Esophagus muscularis mucosa (tissue), 4 donors: ENCODE results near the gene ZNF385D.

ENCODE experiments used
- CTCF ChIP-seq, 3 experiments: fragments of 200-600 bp in 2 of 3; fragments of 450-650 bp in 1 of 3; sonication (generic) in 2 of 3; IDR thresholded peaks; one replicate each; pipeline ENCODE4 v1.5.1; 2017 to 2019; ENCODE audit warnings: antibody characterized with exemption in 3 of 3, mild to moderate bottlenecking in 2 of 3, moderate library complexity in 1 of 3
- EP300 ChIP-seq: sonication (generic); formaldehyde crosslinking; IDR thresholded peaks from one replicate; pipeline ENCODE4 v1.6.1; 2017; ENCODE audit warnings: antibody characterized with exemption
- POLR2A ChIP-seq: fragments of 450-650 bp; IDR thresholded peaks from one replicate; pipeline ENCODE4 v1.6.1; 2017; ENCODE audit warnings: antibody characterized with exemption, moderate library complexity, mild to moderate bottlenecking, low read depth
- POLR2AphosphoS5 ChIP-seq, 2 donors: sonication (generic); formaldehyde crosslinking; IDR thresholded peaks; one replicate each; pipeline ENCODE4 v1.6.1; 2017; ENCODE audit warnings: antibody characterized with exemption in 2 of 2

GRCh38 chr3:21613372-21614070 is 137.5 kb downstream of the ZNF385D start:
- TF ChIP-seq CTCF (IDR thresholded peaks at IDR 0.05) (no peak), EP300 (no peak), POLR2A (no peak), POLR2AphosphoS5 (IDR thresholded peaks at IDR 0.05) (no peak)
